SK-N-SH (cell line): ENCODE data around the gene STK25.
A peak's percentile ranks its signal among the peaks of the same experiment; 100 is the strongest.

ENCODE experiments used
- CHD2 ChIP-seq: fragments of 150-350 bp; IDR thresholded peaks from 2 replicates; pipeline ENCODE4 v1.6.1; 2018; ENCODE audit warnings: low read length; ENCODE audit not compliant: partially characterized antibody
- EZH2phosphoT487 ChIP-seq: fragments of 200-600 bp; sonication (generic); IDR thresholded peaks from 2 replicates; pipeline ENCODE4 v1.6.1; 2017; ENCODE audit warnings: low read depth, mixed run types, mild to moderate bottlenecking, antibody characterized with exemption, moderate library complexity, borderline replicate concordance
- FOXJ3 ChIP-seq: sonication (generic); formaldehyde crosslinking; IDR thresholded peaks from 2 replicates; pipeline ENCODE4 v1.5.1; 2020; ENCODE audit warnings: mild to moderate bottlenecking, missing genetic modification reagents
- GABPA ChIP-seq: IDR thresholded peaks from 2 replicates; pipeline ENCODE4 v1.4.0; 2012; ENCODE audit warnings: low read depth, mild to moderate bottlenecking
- POLR2AphosphoS5 ChIP-seq: IDR thresholded peaks from 2 replicates; pipeline ENCODE4 v1.6.1; 2012; ENCODE audit warnings: low read depth, low read length
- RXRA ChIP-seq: IDR thresholded peaks from 2 replicates; pipeline ENCODE4 v1.4.0; 2012; ENCODE audit warnings: low read depth, mild to moderate bottlenecking, borderline replicate concordance
- SIN3A ChIP-seq: IDR thresholded peaks from 2 replicates; pipeline ENCODE4 v1.6.1; 2012; ENCODE audit warnings: low read depth, mild to moderate bottlenecking, low read length, moderate library complexity, borderline replicate concordance
- SMC3 ChIP-seq: IDR thresholded peaks from 2 replicates; pipeline ENCODE4 v1.6.1; 2012; ENCODE audit warnings: low read depth, low read length, improper control_type of control experiment
- TCF12 ChIP-seq: IDR thresholded peaks from 2 replicates; pipeline ENCODE4 v1.4.0; 2012
- TF ChIP-seq, protein P1 (sequence below): fragments of 200-600 bp; sonication (generic); IDR thresholded peaks from 2 replicates; pipeline ENCODE4 v1.6.1; 2017; ENCODE audit warnings: antibody characterized with exemption, mild to moderate bottlenecking, moderate library complexity
- TF ChIP-seq, protein P2 (sequence below): fragments of 150-350 bp; IDR thresholded peaks from 2 replicates; pipeline ENCODE4 v1.6.1; 2017; ENCODE audit warnings: antibody characterized with exemption, low read length, low read depth, borderline replicate concordance
- TF ChIP-seq, protein P3 (sequence below): IDR thresholded peaks from 2 replicates; pipeline ENCODE4 v1.4.0; 2012; ENCODE audit warnings: low read depth
- TF ChIP-seq, protein P4 (sequence below): IDR thresholded peaks from 2 replicates; pipeline ENCODE4 v1.4.0; 2012; ENCODE audit warnings: low read depth, borderline replicate concordance

DNA sequence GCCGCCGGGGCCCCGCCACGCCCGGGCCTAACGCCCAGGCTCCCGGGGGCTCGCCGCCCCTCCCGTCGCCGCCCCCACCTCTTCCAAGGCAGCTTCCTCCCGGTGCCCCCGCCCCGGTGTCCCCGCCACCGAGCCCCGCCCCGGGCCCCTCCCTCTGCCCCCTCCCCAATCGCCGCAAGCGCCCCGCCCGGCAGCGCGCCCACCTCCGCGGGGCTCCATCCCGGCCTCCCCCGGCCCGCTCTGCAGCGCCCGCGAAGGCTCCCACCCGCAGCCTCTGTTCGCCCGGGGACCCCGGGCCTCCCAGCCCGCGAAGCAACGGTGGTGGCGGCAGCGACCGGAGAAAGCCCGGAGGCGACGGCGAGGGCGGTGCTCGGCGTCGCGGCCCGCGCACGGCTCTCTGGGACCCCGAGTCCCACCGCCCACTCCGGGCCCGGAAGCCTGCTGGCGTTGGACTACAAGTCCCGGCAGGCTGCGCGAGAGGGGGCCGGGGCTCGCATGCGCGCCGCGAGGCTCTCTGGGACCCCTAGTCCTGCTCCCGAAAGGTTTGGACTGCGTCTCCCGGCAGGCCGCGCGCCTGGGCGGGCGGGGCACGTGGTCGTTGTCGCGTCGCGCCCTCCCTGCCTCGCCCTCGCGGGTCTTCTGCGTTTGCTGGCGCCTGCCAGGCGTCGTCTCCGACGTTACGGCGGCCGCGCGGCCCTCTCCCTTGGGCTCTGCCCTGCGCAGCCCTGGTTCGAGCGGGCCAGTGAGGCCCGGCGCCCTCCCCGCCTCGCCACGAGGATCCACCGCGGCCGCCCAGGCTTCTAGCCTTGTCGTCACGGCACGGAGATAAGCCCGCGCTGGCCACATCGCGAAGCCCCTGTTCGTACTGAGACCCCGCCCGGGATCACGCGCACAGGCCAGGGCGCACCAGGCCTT is at the start of gene STK25:
- TF ChIP-seq, protein P1, sequence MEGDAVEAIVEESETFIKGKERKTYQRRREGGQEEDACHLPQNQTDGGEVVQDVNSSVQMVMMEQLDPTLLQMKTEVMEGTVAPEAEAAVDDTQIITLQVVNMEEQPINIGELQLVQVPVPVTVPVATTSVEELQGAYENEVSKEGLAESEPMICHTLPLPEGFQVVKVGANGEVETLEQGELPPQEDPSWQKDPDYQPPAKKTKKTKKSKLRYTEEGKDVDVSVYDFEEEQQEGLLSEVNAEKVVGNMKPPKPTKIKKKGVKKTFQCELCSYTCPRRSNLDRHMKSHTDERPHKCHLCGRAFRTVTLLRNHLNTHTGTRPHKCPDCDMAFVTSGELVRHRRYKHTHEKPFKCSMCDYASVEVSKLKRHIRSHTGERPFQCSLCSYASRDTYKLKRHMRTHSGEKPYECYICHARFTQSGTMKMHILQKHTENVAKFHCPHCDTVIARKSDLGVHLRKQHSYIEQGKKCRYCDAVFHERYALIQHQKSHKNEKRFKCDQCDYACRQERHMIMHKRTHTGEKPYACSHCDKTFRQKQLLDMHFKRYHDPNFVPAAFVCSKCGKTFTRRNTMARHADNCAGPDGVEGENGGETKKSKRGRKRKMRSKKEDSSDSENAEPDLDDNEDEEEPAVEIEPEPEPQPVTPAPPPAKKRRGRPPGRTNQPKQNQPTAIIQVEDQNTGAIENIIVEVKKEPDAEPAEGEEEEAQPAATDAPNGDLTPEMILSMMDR: no peak; the same call in 1 of the 2 replicates
- TF ChIP-seq, protein P2, sequence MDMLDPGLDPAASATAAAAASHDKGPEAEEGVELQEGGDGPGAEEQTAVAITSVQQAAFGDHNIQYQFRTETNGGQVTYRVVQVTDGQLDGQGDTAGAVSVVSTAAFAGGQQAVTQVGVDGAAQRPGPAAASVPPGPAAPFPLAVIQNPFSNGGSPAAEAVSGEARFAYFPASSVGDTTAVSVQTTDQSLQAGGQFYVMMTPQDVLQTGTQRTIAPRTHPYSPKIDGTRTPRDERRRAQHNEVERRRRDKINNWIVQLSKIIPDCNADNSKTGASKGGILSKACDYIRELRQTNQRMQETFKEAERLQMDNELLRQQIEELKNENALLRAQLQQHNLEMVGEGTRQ: no peak; the same call in 1 of the 2 replicates
- no peak for TF ChIP-seq EZH2phosphoT487
- TF ChIP-seq POLR2AphosphoS5: 0 out of 2 replicates have a peak, but pooled peaks have one; percentile 52
- no peak for TF ChIP-seq SMC3
- TF ChIP-seq, protein P3, sequence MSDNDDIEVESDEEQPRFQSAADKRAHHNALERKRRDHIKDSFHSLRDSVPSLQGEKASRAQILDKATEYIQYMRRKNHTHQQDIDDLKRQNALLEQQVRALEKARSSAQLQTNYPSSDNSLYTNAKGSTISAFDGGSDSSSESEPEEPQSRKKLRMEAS: peak; percentile 99
- peak; percentile 13; the same call in 1 of the 2 replicates for TF ChIP-seq TCF12
- TF ChIP-seq, protein P4, sequence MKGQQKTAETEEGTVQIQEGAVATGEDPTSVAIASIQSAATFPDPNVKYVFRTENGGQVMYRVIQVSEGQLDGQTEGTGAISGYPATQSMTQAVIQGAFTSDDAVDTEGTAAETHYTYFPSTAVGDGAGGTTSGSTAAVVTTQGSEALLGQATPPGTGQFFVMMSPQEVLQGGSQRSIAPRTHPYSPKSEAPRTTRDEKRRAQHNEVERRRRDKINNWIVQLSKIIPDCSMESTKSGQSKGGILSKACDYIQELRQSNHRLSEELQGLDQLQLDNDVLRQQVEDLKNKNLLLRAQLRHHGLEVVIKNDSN: peak; percentile 93
- TF ChIP-seq GABPA: peak; percentile 59
- TF ChIP-seq CHD2: peak; percentile 97
- TF ChIP-seq SIN3A: no peak
- no peak for TF ChIP-seq FOXJ3
- no peak for TF ChIP-seq RXRA
